Measurements from ENCODE around the gene PIK3R3. TPM values are rescaled to one million over a fixed set of nuclear protein-coding genes. Genes with fewer than 3 reads are reported as not detected.

The PIK3R3 gene
- total RNA-seq (16.8 and 18.9 TPM in 2 replicates), polyA plus RNA-seq (8.4 and 9.9 TPM in 2 replicates)

DNA sequence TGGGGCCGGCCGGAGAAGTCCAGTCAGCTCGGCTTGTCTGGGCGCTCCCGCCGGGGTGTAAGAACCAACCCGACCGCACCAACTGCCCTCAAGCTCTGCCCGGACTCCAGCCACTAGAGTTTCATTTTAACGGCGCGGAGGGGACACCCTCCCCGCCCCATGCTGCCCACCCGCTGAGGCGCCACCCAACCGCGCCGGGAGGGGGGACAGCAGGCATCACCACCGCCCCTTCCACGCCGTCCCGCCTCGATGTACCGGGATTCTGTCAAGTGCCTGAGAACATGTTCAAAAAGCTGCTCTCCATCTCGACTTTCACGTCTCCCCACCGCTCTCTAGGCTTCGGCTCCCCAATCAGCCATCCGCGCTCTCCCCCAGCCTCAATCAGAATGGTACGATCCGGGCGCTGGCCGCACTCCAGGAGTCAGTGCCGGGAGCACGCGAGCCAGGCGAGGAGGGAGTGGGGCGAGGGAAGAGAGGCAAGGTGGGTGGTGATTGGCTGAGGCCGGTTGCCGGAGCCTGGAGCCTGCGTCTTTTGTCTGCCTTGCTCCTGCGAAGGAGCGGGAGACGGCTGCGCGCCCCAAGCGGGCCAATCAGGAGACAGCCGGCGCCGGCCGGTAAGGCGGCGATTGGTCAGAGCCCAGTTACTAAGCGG, at the start of gene PIK3R3:
Gene PIK3R3 (minus strand): TSS at position 101 of the 652 bp plus-strand sequence. CDS start 677 bp downstream, outside the sequence.
- H3K9me2 ChIP-seq (replicated peaks; ENCODE audit: insufficient read depth), result no peaks in the 10 kb centered on the region
- no peaks in the 10 kb centered on the region for H3K9me3 ChIP-seq (ENCODE audit: low read depth)
- peak within 1 kb of the TSS; percentile 79 for H3K4me2 ChIP-seq
- under 1% methylated on average over 54 of the region's 55 CpGs for WGBS (ENCODE audit: low lambda C conversion rate, missing lambda C conversion rate)
- H3K4me3 ChIP-seq, result peak within 1 kb of the TSS; percentile 68
- peak within 1 kb of the TSS; percentile 98 for H3K27ac ChIP-seq
- H3K27me3 ChIP-seq, result no peaks in the 10 kb centered on the region
- H4K20me1 ChIP-seq (ENCODE audit: insufficient read depth, poor library complexity, severe bottlenecking), result no peaks in the 10 kb centered on the region
- TF ChIP-seq EZH2 (IDR thresholded peaks at IDR 0.05; ENCODE audit: borderline replicate concordance) (no peak), EZH2phosphoT487 (IDR thresholded peaks at IDR 0.05; ENCODE audit: low read depth, severe bottlenecking, unreplicated experiment) (no peak)
- TF ChIP-seq, protein P1, sequence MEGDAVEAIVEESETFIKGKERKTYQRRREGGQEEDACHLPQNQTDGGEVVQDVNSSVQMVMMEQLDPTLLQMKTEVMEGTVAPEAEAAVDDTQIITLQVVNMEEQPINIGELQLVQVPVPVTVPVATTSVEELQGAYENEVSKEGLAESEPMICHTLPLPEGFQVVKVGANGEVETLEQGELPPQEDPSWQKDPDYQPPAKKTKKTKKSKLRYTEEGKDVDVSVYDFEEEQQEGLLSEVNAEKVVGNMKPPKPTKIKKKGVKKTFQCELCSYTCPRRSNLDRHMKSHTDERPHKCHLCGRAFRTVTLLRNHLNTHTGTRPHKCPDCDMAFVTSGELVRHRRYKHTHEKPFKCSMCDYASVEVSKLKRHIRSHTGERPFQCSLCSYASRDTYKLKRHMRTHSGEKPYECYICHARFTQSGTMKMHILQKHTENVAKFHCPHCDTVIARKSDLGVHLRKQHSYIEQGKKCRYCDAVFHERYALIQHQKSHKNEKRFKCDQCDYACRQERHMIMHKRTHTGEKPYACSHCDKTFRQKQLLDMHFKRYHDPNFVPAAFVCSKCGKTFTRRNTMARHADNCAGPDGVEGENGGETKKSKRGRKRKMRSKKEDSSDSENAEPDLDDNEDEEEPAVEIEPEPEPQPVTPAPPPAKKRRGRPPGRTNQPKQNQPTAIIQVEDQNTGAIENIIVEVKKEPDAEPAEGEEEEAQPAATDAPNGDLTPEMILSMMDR (IDR thresholded peaks at IDR 0.05; ENCODE audit: poor library complexity), result no peak
- peaks cover 37% of the 10 kb centered on the region for H3K79me2 ChIP-seq
- H2AFZ ChIP-seq, result peak within 1 kb of the TSS; percentile 47
- H3K36me3 ChIP-seq (replicated peaks; ENCODE audit: insufficient read depth, low read depth), result no peaks in the 10 kb centered on the region
- peak; percentile 99 for DNase-seq (ENCODE audit: low spot score)
- H3K4me1 ChIP-seq (ENCODE audit: insufficient read depth), result no peaks in the 10 kb centered on the region

DNA sequence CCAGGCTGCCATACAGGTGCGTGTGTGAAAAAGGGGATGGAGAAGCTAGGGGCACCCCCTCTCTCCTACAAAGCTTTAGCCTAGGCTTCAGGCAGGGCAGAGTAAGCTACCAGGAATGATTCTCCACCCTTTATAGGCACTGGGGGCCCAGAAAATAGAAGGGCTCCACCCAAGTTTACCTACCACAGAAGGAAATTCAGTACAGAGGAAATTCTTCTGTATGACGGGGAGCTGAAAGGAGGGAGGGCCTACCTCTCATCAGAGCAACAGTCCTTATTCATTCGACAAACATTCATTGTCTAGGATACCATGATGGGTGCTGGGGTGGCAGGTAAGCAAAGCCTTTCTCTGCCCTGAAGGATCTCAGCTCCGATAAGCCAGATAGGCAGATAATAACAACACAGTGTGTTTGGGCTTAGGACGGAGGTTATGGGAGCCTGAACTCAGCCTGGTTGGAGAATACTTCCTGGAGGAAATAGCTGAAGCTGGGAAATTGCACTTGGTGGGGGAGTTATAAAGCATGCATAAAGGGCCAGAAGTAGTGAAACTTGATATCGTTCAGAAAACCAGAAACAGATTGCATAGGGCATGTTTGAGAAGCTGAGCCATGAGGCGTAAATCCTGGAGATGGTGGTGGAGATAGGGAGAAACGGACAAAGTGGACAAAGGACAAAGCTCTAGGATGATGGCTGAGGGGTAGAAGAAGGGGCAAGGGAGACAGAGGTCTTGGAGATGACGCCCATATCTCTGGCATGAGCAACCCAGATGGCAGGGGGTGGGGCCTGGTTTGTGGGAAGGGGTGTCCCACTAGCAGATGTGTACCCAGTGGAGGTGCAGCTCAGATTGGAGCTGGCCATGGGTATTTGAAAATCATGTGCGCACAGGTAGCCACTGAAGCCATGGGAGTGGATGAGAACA, 49.2 kb upstream of the PIK3R3 start:
- Histone ChIP-seq H3K9me3 (ENCODE audit: low read depth) (no peaks in the 10 kb centered on the region), H3K4me3 (no peak overlapping the region), H3K4me1 (ENCODE audit: insufficient read depth) (peaks cover 42% of the 10 kb centered on the region), H3K36me3 (replicated peaks; ENCODE audit: insufficient read depth, low read depth) (no peaks in the 10 kb centered on the region), H3K27me3 (no peaks in the 10 kb centered on the region), H3K27ac (peak overlapping the region; percentile 94), H2AFZ (no peak overlapping the region), H3K9me2 (replicated peaks; ENCODE audit: insufficient read depth) (no peaks in the 10 kb centered on the region), H3K79me2 (no peaks in the 10 kb centered on the region), H3K4me2 (peak overlapping the region; percentile 51), H4K20me1 (ENCODE audit: insufficient read depth, poor library complexity, severe bottlenecking) (no peaks in the 10 kb centered on the region)
- TF ChIP-seq, protein P1 (IDR thresholded peaks at IDR 0.05; ENCODE audit: poor library complexity), result no peak
- TF ChIP-seq EZH2 (IDR thresholded peaks at IDR 0.05; ENCODE audit: borderline replicate concordance), result no peak
- TF ChIP-seq EZH2phosphoT487 (IDR thresholded peaks at IDR 0.05; ENCODE audit: low read depth, severe bottlenecking, unreplicated experiment), result no peak
- 46% methylated on average over 10 of the region's 10 CpGs for WGBS (ENCODE audit: low lambda C conversion rate, missing lambda C conversion rate)
- no peak for DNase-seq (ENCODE audit: low spot score)

DNA sequence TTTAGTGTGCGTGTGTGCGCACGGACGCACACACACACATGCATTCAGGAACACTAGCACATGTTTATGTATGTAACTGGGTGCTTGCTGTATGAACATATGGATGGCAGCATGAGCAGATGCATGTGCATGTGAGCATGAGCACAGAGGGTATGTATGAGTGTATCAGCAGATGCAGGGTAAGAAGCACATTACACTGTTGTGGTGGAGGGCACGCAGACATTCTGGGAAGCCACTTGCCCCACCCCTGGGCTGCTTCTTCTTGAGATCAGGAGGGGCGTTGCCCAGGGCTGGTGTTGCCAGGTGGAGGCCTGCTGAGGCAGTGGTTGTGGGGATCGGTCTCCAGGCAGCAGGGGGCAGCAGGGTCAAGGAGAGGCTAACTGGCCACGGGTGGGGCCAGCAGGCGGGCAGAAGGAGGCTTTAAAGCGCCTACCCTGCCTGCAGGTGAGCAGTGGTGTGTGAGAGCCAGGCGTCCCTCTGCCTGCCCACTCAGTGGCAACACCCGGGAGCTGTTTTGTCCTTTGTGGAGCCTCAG, 47.7 kb upstream of the PIK3R3 start:
- Histone ChIP-seq H3K4me1 (ENCODE audit: insufficient read depth) (peaks cover 43% of the 10 kb centered on the region), H3K4me2 (peak overlapping the region; percentile 51), H3K36me3 (replicated peaks; ENCODE audit: insufficient read depth, low read depth) (no peaks in the 10 kb centered on the region), H2AFZ (no peak overlapping the region), H3K27me3 (no peaks in the 10 kb centered on the region), H3K9me3 (ENCODE audit: low read depth) (no peaks in the 10 kb centered on the region), H3K4me3 (no peak overlapping the region), H3K79me2 (no peaks in the 10 kb centered on the region), H3K9me2 (replicated peaks; ENCODE audit: insufficient read depth) (no peaks in the 10 kb centered on the region), H4K20me1 (ENCODE audit: insufficient read depth, poor library complexity, severe bottlenecking) (no peaks in the 10 kb centered on the region), H3K27ac (peak overlapping the region; percentile 94)
- peak; percentile 71 for DNase-seq (ENCODE audit: low spot score)
- WGBS (ENCODE audit: low lambda C conversion rate, missing lambda C conversion rate), result 58% methylated on average over 12 of the region's 12 CpGs
- TF ChIP-seq, protein P1 (IDR thresholded peaks at IDR 0.05; ENCODE audit: poor library complexity), result peak; percentile 20
- TF ChIP-seq EZH2 (IDR thresholded peaks at IDR 0.05; ENCODE audit: borderline replicate concordance) (no peak), EZH2phosphoT487 (IDR thresholded peaks at IDR 0.05; ENCODE audit: low read depth, severe bottlenecking, unreplicated experiment) (no peak)

Data from hepatocyte (in vitro differentiated cells).